COLO668 (cell line): Measurements from ENCODE around the gene OGFRL1.
A peak's percentile ranks its signal among the peaks of the same experiment; 100 is the strongest.
"Not testable (repeated sequence)": the region's sequence is repeated elsewhere in the genome, so short reads cannot be mapped to it uniquely, and the experiment has no call there.

Source experiments
- DNase-seq: peaks from one replicate; lab custom pipeline; 2025; ENCODE audit not compliant: unreplicated experiment; lab: John Stamatoyannopoulos, UW

The OGFRL1 gene

DNA sequence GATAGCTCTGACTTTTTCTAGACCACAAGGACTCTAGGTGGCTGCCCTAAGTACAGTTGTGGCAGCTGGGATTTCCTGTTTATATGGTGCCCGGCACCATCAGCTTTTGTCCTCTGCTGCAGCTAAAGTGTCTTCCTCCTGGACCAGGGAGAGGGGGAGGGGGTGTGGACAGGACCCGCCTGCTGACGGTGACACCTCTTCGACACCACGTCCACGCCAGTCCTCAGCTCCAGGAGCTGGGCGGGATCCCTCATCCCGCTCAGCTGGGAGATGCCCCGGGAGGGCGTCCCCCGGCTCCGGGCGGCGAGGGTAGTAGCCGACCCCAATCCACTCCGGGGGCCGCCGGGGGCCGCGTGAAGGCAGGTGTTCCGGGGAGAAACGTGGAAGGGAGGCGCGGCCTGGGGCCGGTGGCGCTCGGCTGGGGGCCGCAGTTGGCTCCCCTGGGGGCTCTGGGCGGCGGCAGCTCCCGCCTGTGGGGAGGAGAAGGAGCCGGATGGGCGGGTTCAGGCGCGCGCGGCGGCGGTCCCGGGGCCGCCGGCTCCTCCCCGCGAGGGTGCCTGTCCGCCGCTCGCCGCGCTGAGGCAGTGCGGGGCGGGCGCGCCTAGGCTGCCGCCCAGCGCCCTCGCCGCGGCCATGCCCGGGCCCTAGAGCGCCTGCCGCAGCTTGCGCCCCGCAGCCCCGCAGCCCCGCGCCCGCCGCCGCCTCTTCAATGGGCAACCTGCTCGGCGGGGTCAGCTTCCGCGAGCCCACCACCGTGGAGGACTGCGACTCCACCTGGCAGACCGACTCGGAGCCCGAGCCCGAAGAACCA is at the start of gene OGFRL1:
Gene OGFRL1 (plus strand): TSS at position 584 of the 811 bp plus-strand sequence. CDS start 126 bp downstream, at position 710.
- DNase-seq = peak; percentile 83

DNA sequence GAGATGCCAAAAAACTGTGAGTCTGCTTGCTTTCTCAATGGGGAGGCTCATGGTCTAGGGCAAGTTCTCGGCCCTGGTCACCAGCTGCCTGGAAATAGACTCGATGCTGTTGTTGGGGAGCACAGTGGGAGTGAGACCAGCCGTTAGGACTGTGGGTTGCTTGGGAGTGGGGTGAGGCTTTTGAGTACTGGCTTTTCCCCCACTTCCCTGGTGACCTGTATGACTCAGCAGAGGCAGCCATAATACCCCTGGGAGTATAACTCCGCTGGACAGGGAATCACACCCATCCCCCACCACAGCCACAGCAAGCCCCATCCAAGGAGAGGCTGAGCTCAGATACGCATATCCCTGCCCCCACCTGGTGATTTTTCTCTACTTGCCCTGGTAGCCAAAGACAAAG is 48.9 kb upstream of the OGFRL1 start:
- no peak for DNase-seq

GRCh38 chr6:71245265-71246049 is 43.2 kb upstream of the OGFRL1 start:
- no peak for DNase-seq

GRCh38 chr6:71246596-71246995 is 42.0 kb upstream of the OGFRL1 start:
- no peak for DNase-seq

DNA sequence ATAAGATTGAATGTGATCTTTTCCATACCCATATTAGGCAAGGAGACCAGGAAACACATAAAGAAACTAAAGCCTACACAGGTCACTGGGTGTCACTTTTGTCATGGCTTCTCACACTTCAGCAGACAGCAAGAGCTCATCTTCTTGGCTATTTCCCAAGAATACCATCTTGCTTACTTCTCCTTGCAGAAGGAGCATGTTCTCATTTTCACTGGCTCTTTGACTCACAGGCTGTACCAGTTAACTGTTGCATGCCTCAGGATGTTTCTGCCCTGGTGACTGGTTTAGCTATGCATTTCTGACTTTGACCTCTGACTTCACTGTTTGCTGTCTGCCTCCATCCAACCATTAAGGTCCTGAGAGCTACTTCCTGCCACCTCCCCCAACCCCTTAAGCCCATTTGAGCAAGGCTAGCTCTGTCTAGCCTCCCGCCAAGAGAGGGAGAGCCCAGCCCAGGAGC is 40.3 kb upstream of the OGFRL1 start:
- no peak for DNase-seq

GRCh38 chr6:71248878-71249544 is 39.6 kb upstream of the OGFRL1 start:
- no peak for DNase-seq

DNA sequence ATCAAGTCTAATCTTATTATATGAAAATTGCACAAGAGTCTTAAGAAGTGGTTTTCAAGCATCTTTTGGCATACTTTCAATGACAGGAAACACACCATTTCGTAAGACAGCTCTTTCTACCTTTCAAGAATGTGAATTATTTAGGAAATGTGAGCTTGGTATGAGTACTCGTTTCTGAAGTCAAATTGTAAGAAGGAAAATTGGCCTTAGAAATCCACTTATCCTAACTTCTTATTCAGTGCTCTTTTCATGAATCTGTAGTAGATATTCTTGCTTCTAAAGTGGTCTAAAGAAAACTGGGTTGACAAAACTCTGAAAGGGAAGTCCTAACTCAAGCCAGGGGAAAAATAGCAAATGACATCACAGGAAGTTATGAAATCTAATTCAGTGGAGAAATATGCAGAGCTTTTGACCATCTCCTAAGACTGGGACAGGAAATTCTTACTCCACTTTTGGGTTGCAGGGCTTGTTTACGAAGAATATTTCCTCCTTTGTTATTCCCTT is 38.5 kb upstream of the OGFRL1 start:
- no peak for DNase-seq

GRCh38 chr6:71252410-71252809 is 36.2 kb upstream of the OGFRL1 start:
- DNase-seq = no peak

DNA sequence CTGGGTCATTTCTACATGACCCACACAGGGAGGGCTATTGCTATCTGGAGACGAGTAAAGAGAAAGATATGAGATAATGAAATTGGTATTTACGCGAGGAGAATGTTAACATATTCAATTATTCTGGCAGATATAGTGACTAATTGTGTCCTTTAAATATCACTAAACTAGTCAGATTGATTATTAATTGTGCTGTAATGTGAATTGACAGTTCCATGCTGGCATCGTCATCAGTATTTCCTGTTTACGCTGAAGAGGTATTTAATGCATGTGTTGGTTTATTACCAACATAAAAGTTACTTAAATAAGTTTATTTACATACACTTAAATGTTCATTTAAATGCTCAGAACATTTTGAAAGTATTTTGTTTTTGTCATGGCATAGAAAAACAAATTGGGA is 35.7 kb upstream of the OGFRL1 start:
- no peak for DNase-seq

DNA sequence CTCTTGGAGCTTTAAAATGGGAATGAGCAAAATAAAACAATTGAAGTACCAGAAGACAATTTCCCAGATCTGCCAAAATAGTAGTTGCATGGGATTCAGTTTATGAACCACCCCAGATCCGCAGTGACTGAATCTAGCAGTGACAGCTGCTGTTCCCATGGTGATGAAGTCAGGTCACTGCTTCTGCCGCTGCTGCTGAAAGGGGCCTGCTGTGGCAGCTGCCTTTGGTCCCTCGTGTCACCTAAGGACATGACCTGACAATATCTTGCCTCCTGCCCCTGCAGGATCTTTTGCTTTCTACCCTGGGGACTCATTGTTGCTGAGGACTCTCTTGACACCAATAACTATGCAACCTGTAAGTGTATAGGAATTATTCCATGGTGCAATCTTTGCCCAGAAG is 34.3 kb upstream of the OGFRL1 start:
- no peak for DNase-seq

- no peak for DNase-seq
Measured at GRCh38 chr6:71258078-71258866, 30.3 kb upstream of the OGFRL1 start.

DNA sequence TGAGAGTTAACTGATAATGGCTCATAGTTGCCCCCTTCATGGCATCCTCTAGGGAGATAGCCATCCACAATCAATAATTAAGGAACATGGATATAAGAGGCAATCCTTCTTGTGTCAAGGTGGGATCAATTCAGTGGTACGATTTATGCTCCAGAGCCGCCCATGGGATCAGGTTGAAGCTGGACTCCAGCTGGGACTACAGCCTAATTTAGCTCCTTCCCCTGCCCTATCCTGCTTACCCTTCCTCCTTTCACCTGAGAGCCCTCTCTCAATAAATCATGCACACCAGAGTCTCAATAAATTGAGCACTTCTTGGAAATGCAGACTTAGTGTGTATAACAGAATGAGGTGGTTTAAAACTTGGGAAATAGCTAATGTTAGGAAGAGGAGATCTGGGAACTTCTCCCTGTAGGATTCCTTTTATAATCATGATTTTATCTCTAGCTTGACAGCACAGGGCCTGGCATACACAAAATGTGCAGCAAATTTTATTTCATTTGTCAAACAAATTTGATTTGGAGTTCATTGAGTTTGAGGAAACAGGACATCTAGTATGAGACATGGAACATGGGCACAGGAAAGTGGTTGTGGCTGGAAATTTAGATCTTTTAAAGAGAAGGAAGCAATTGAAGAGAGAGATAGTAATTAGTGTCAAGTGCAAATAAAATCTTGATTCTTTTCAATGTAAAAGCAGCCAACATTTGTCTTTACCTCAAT is 28.6 kb upstream of the OGFRL1 start:
- DNase-seq = no peak

GRCh38 chr6:71262914-71263313 is 25.7 kb upstream of the OGFRL1 start:
- DNase-seq = no peak

DNA sequence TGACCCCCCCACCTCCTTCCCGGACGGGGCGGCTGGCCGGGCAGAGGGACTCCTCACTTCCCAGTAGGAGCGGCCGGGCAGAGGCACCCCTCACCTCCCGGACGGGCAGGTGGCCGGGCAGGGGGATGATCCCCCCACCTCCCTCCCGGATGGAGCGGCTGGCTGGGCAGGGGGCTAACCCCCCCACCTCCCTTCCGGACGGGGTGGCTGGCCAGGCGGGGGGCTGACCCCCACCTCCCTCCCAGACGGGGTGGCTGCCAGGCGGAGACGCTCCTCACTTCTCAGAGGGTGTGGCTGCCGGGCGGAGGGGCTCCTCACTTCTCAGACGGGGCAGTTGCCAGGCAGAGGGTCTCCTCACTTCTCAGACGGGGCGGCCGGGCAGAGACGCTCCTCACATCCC is 22.2 kb upstream of the OGFRL1 start:
- DNase-seq = not testable (repeated sequence)

DNA sequence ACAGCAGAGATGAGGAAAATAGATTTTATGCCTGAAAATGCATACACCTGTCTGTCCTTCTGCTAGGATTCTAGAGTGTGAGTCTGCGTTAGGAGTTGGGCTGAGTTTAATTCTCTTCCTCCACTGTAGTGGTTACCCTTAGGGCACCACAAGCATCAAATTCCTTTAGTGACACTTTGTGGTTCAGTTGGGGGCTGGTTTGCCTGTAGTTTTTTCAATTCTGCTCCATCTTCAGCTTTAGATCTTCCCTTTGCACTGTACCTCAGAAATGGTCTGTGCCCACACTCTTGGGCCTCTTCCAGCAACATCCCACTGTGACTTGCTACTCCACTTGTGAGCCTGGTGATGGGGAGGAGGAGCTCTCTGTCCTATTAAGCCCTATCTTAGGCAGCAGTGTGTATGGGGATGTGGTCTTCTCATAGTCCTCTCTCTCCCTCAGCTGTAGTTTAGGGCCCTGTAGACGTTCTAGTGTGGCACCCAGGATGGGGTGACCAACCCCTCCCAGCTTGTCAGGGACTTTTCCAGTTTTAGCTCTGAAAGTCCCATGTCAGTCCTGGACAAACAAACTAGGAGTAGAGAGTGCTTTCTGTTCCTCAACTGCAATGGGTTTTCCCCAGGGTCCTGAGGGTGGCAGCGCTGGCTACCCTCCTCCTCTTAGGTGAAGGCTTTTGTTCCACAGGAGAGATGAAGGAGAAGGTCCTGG is 19.7 kb upstream of the OGFRL1 start:
- DNase-seq = no peak

GRCh38 chr6:71277926-71278600 is 10.5 kb upstream of the OGFRL1 start:
- DNase-seq = no peak

DNA sequence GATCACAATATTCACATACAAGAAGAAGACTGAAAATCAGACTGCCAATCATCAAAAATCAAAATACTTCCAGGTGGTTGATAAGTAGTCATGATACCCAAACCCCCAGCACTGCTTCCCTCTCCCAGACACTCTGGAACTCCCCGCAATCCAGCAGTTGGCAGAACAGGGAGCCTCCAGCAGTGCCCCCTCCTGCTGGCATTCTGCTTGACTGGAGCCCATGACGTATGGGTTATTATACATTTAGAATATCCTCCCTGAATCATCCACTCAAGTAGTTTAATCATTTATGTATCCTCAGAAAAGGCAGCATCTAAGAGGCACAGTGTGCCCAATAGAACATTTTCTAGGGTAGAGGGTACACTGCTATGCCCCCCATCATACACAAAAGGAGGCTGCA is 9.3 kb upstream of the OGFRL1 start:
- no peak for DNase-seq

- DNase-seq = no peak
Measured at GRCh38 chr6:71279740-71280139, 8.9 kb upstream of the OGFRL1 start.

DNA sequence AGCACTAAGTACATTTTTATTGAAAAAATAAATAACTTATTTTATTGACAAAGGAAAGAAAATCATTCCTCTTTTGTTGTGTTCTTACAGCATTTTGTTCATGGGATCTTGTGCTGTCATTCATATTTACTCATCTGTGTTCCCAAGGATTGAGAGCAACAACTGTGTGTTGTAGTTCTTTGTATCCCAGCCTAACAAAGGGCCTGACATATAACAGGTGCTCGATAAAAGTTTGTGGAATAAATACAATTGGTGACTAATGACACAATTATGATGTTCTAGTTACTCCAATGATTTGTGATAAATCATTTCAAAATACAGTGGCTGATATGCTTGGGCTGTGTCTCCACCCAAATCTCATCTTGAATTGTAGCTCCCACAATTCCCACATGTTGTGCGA is 7.9 kb upstream of the OGFRL1 start:
- no peak for DNase-seq
